ENCODE measurements around the gene TRPM2.

GRCh38 chr21:44379515-44379848 lies 26.1 kb downstream of the TRPM2 start:
- TF ChIP-seq POLR2A (IDR thresholded peaks at IDR 0.05) = no peak
- TF ChIP-seq, protein P1, sequence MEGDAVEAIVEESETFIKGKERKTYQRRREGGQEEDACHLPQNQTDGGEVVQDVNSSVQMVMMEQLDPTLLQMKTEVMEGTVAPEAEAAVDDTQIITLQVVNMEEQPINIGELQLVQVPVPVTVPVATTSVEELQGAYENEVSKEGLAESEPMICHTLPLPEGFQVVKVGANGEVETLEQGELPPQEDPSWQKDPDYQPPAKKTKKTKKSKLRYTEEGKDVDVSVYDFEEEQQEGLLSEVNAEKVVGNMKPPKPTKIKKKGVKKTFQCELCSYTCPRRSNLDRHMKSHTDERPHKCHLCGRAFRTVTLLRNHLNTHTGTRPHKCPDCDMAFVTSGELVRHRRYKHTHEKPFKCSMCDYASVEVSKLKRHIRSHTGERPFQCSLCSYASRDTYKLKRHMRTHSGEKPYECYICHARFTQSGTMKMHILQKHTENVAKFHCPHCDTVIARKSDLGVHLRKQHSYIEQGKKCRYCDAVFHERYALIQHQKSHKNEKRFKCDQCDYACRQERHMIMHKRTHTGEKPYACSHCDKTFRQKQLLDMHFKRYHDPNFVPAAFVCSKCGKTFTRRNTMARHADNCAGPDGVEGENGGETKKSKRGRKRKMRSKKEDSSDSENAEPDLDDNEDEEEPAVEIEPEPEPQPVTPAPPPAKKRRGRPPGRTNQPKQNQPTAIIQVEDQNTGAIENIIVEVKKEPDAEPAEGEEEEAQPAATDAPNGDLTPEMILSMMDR (IDR thresholded peaks at IDR 0.05) = no peak

Data from Peyer's patch (tissue), 4 donors.